D721Med (cell line): Measurements from ENCODE around the gene POU3F3.

ENCODE experiments used
- DNase-seq: peaks from one replicate; pipeline ENCODE4 v3.0.0; 2011; ENCODE audit warnings: low spot score; ENCODE audit not compliant: insufficient read length
- FAIRE-seq: peaks from 2 replicates; lab custom pipeline; 2011; peaks lifted over from hg19 to GRCh38; lab: Jason Lieb, UNC
- TF ChIP-seq, protein P1 (sequence below): IDR thresholded peaks from 2 replicates; pipeline ENCODE4 v1.5.1; 2012; ENCODE audit warnings: mild to moderate bottlenecking, control low read depth; ENCODE audit not compliant: insufficient read depth; ENCODE audit errors: missing control alignments

Gene POU3F3

DNA sequence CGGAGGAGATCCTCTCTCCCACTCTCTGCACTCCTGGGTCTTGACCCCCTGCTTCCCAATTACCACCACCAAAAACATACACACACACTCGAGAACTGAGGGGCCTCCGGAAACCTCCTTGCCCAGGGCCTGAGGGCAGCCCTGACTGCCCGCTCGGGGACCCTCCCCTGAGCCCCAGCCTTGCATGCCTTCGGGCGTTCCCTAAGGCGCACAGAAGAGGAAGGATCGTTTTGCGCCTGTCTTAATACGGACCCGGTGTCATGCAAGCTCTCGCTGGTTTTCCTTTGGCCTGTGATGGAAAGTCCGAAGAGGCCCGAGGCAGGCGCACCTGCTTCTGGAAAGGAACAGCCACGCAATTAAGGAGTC is 19.8 kb downstream of the POU3F3 start:
- no peak for FAIRE-seq
- TF ChIP-seq, protein P1, sequence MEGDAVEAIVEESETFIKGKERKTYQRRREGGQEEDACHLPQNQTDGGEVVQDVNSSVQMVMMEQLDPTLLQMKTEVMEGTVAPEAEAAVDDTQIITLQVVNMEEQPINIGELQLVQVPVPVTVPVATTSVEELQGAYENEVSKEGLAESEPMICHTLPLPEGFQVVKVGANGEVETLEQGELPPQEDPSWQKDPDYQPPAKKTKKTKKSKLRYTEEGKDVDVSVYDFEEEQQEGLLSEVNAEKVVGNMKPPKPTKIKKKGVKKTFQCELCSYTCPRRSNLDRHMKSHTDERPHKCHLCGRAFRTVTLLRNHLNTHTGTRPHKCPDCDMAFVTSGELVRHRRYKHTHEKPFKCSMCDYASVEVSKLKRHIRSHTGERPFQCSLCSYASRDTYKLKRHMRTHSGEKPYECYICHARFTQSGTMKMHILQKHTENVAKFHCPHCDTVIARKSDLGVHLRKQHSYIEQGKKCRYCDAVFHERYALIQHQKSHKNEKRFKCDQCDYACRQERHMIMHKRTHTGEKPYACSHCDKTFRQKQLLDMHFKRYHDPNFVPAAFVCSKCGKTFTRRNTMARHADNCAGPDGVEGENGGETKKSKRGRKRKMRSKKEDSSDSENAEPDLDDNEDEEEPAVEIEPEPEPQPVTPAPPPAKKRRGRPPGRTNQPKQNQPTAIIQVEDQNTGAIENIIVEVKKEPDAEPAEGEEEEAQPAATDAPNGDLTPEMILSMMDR, result no peak
- no peak for DNase-seq

DNA sequence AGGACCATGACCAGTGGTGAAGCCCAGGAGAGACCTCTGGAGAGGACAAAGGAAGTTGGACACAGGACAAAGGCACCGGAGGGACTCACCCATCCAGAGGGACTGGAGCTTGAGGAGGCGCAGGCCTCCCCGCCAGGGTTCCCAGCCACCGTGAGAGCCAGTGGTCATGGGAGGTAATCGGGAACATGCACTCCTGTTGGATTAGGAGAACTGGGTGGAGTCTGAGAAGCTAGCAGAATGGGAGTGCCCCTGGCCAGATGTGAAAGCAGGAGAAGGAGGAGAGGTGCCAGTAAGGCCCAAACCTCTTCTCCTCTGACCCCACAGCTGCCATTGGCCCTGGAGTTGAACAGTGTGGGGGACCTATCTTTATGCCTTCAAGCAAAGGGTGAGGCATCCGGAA is 20.3 kb downstream of the POU3F3 start:
- TF ChIP-seq, protein P1, result no peak
- DNase-seq (no peak), FAIRE-seq (no peak)

DNA sequence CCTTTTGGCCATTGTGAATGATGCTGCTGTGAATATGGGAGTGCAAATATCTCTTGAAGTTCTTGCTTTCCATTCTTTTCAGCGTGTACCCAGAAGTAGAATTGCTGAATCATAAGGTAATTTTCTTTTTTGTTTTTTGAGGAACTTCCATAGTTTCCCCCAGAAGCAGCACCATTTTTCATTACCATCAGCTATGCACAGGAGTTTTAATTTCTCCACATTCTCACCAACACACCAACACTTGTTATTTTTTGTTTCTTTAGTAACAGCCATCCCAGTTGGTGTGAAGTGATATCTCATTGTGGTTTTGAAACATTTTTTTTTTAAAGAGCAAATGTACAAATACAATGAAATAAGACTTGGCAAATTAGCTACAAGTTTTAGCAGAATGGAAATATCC is 21.3 kb downstream of the POU3F3 start:
- FAIRE-seq, result no peak
- no peak for DNase-seq
- TF ChIP-seq, protein P1, result no peak

DNA sequence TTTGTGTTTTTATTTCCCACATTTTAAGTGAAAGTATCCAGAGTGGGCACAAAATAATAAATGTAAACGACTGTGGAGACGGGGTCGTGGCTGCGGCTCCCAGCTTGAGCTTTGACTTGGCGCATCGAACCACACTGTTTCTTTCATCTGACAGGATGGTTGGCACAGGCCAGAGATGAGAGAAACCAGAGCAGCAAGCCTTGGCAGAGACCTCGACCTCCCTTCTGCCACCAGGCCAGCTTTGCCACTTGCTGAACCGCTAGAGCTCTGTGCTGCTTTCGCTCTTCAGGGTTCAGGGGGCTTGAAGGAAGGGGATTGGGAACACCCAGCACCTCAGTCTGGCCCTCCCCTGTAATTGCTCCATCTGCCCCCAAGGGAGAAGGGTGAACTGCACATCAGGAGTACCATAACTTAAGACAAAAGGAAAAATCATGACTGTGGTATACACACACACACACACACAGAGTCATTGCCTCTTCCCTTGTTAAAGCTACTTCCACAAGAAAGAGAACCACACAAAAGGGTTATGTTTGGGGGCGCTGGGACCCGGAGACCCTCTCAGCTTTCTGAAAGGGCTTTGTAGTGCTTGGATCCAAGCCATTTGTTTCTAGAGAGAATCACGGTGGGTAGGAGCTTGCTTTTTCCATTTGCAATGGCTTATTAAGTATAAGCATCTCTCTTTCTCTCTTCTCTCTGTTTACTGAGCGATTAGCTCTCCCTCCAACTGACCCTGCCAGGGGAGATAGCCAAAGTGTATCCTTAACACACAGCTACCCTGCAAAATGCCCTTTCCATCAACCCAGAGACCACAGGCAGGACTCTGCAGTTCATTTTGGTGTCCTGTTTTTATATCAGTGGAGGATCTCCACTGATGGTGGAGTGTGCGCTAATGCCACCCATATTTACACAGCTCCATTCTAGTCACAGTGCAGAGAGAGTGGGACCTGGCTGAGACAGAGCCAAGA is 23.0 kb downstream of the POU3F3 start:
- DNase-seq (no peak), FAIRE-seq (no peak)
- TF ChIP-seq, protein P1, result no peak

DNA sequence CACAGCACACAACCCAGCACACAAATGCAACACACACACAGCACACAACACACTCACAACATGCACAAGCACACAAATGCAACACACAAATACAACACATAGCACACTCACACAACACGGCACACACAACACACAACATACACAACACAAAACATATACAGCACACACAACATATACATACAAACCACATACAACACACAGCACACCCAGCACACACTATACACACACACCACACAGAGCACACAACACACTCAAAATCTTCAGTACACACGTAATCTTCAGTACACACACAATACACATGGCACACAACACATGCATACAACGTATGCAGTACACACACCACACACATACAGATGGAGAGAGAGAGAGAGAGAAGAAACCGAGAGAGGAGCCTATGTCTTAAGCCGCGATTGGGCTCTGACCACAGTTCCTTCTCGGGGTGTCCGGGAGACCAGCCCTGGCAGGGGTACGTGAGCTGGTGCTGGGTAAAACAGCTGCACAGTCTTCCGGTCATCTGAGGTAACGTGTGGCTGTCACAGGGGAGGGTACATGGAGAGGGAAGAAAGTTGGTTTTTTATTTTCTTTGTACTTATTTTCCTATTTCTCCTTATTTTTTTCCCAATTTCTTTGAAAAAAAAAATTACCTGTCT is 25.1 kb downstream of the POU3F3 start:
- DNase-seq, result no peak
- no peak for FAIRE-seq
- TF ChIP-seq, protein P1, result no peak

DNA sequence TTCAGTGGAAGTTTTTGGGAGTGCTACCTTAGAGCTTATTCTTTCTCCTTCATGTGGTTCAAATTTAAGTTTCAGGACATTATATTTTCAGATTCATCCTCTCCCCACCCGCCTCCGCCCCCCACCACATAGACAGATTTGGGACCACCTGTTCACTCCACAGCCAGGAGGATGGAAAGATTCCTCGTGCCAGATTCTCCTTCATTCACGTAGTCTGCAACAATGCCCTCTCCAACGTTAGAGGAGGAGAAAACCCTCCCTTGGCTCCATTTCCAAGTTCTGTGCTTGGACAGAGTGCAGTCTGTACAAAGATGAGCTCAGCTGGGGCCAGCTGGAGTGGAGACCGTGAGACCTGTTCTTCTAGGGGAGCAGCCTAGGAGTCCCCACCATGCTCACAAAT is 26.2 kb downstream of the POU3F3 start:
- TF ChIP-seq, protein P1, result no peak
- no peak for DNase-seq
- no peak for FAIRE-seq

DNA sequence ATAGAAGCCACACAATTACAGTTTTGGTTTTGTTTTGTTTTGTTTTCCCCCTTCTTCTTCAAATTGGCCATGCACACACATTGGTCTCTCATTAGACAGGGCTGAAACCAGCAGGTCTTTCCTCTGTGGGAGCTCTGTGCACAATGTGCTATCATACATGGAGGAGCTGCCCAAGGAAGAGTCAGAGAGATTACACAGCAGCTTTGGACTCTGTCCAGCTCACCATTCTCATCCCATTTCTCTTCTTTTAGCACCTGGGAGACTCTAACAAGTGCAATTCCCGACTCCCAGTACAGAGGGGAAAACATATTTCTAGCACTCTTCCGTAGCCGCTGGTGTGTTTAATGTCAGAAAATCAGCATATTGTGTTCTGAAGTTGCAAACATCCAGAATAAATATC is 29.4 kb downstream of the POU3F3 start:
- no peak for DNase-seq
- TF ChIP-seq, protein P1, result no peak
- no peak for FAIRE-seq
